ENCODE measurements around the gene GTPBP2.

Gene GTPBP2, protein sequence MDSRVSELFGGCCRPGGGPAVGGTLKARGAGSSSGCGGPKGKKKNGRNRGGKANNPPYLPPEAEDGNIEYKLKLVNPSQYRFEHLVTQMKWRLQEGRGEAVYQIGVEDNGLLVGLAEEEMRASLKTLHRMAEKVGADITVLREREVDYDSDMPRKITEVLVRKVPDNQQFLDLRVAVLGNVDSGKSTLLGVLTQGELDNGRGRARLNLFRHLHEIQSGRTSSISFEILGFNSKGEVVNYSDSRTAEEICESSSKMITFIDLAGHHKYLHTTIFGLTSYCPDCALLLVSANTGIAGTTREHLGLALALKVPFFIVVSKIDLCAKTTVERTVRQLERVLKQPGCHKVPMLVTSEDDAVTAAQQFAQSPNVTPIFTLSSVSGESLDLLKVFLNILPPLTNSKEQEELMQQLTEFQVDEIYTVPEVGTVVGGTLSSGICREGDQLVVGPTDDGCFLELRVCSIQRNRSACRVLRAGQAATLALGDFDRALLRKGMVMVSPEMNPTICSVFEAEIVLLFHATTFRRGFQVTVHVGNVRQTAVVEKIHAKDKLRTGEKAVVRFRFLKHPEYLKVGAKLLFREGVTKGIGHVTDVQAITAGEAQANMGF

DNA sequence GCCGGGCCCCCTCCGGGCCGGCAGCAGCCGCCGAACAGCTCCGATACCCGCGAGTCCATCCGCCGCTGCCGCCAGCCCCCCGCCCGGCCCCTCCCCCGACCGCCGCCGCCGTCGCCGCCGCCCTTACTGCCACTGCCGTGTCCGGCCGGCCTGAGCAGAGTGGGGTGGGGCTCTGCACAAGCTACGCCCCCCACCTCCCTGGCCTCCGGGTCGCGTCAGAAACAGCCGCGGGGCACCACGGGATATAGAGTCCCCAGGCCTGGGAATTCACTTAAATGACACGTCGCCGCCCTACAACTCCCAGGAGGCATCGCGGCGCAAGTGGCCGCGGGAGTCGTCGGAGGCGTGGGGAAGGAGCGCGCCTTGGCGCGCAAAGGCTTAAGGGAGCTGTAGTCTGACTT lies at the start of gene GTPBP2:
Gene GTPBP2, minus strand, starts transcription at position 161 of the 401 bp plus-strand sequence. Its CDS starts 102 bp downstream, at position 59.
- DNase-seq (ENCODE audit: low read depth in 2 of 2) = peak; percentile 98

DNA sequence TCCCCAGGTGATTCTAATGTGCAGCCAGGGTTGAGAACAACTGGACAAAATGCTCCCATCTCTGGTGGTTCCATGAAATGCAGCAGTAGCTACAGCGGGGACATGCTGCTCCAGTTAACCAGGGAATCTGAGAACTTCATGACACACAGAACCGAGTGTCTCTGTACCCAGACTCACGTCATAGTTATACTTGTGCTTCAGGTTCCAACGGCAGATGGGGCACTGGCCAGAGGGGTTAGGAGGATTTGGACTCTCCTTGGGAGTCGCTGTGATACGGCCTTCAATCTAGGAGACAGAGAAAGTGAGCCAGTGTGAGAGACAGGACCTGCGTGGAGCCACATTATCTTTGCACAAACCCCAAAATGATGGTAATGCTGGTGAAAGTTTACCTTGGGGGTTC lies 49.3 kb upstream of the GTPBP2 start:
- DNase-seq (ENCODE audit: low read depth in 2 of 2) = no peak

DNA sequence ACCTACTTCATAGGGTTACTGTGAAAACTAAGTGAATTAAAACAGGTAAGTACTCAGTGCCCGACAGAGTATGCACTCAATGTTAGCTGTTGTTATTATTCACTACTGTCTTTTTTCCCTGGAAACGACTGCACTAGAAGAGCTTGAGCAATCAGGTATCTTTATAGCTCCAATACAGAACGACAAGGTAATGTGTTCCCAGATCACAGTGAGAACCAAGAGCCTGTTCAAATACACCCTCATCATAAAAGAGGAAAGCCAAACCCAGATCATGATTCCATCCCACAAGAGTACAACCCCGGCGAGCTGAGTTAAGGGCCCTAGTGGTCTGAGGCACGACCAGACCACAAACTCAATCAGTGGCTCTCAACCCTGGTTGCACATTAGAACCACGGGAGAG lies 48.7 kb upstream of the GTPBP2 start:
- no peak for DNase-seq (ENCODE audit: low read depth in 2 of 2)

DNA sequence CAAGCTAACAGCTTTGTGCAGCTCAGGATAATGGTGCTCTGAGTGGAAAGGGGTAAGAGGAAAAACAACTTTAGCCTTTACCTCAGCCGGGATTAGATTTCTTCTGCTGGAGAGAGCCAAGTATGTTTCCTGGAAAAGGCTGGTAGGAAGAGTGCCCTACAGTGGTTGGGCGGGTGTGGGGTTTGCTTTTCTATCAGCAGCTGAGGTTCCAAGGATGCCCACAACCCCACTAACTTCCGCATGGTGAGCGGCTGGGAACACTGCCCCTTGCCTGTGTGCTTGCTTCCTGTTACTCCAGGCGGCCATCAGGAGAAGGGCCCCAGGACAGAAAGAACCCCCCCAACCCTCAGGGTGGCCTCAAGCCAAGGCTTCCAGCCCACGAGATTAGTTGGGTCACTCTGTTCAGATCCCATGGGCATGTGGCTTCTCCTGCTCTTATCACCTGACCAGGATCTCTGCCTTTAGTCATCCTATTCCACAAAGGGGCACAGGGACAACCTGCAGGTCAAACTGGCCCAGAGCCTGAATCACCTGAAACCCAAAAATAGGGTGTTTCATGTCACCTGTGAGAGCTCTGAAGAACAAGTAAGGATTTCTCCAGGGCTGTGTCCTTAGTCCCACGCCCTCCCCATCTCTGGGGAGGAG lies 48.0 kb upstream of the GTPBP2 start:
- DNase-seq (ENCODE audit: low read depth in 2 of 2) = no peak

DNA sequence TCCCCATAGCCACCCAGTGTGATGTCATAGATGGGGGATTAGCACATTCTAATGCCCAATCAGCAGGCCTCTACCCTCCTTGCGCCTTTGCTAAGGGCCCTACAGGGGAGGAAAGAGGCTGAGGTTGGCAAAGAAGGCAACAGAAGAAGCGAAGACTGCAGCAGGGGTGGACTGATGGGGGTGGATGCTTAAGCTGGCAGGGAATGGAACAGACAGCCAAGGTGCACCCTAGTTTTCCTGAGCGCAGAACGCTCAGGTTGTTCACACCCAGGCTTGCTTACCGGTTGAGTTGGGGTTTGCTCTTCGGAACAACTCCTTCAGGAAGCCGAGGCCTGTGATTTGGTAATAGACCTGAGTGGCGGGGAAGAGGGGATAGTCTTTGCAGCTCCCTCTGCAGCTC lies 45.9 kb upstream of the GTPBP2 start:
- DNase-seq (ENCODE audit: low read depth in 2 of 2) = no peak

DNA sequence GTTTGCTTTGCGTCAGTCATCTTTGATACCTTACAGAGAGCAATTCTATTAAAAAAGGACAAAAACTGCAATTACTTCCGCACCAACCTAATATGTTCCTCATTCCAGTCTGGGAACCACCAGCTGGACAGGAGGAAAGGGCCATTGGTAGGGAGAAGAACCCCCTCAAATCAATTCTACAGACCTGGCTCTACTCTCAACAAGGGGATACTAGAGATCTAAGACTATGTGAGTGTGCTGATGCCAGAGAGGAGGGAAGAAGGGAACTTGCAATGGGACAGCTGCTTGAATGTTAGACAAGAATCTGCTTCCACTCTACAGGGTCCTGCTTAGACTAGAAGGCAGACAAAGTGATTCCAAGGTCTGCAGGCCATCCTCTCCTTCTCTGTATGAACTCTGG lies 45.2 kb upstream of the GTPBP2 start:
- no peak for DNase-seq (ENCODE audit: low read depth in 2 of 2)

DNA sequence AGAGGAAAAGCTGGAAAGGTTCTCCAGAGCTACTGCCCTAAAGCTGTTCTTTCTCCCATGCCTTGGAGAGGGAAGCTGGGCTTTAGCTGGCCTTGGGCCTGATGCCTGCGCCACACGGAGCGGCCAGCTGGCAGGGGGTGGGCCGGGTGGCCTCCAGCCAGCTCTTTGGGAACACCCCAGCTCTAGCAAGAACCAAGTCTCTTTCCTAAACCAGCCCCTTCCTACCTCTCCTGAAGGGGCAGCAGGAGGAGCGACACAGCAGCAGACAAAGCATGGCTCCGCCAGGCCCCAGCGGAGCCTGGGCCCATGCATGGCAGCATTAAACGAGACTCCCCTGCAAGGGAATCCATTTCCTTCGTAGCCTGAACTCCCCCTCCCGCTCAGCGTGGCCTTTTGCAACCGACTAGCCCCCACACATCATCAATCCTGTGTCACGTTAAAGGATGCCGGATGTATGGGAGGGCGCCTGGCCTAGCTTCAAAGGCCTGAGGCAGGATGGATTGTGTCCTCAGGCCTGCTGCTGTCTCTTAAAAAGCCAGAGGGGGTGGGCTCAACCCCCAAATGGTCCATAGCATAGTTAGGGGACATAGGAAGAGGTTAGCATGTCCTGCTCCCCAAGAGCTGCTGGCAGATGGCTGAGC lies 44.5 kb upstream of the GTPBP2 start:
- no peak for DNase-seq (ENCODE audit: low read depth in 2 of 2)

DNA sequence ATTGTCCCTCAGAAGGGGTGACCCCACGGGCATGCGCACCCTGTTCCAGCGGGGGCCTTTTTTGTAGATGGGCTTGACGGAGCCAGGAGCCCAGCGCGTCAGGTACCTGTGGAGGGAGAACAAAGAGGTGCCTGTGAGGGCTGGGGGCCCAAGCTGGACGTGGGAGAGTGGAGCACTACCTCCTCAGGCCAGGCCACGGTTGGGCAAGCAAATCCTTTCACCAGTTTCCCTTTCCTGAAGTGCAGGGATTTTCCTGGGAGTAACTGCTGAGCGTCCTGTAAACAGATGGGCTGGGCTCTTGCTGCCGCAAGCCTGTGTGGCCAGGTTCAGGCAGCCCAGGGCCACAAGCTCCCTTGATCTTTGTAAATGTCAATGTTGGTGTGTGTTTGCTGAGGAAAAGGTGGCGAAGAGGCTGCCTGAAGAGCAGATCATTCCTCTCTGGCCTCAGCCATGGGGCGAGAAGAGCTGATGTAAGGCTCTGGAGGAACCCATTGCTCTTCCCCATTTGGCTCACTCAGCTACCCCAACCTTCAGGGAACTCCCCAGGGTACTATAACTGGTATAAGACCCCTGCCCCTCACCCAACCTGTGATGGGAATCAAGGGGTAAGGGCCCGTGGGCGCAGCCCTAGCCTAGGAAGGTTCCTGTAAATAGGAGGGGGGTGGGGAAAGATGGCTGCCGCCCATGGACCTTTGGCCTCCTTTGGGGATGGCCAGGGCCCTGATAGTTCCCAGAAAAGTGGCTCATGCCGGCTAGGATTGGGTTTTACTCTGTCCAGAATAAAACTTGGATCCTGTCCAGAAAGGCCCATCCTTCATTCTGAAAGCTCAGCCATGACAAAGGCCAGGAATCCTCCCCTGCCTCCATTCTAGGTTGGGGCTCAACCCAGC lies 43.0 kb upstream of the GTPBP2 start:
- no peak for DNase-seq (ENCODE audit: low read depth in 2 of 2)

DNA sequence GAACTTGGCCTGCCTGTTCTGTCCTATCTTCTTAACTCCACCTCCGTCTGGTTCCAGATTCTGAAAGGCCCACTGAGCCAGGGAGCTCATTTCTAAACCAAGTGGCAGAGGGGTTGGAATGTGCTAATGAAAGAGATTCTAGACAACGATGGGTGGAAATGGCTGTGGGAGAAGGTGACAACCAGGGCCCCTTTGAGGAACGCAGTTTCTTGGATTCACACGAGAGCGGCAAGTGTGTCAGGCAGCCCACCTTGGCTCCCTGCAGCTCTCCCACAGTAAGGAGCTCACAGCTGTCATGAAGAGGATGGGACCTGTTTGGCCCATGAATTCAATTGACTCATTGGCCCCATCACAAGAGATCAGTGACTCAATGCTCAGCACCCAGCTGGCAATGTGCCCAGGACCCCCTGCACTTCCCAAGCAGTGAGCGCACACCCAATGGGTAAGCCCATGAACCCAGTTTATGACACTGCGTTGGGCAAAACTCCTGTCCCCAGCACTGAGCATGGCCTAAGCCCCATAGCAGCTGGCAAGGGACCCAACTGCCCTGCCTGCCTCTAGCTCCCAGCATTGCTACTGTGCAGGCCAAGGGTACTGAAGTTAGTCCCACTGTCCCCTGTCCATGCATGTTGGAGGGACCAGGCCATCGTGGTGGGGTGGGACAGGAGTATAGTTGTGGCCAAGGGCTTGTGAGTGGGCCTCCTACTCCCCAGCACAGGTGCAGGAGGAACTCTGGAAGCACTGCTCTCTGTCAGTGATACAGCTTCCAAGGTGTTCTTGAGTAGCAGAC lies 42.1 kb upstream of the GTPBP2 start:
- DNase-seq (ENCODE audit: low read depth in 2 of 2) = no peak

DNA sequence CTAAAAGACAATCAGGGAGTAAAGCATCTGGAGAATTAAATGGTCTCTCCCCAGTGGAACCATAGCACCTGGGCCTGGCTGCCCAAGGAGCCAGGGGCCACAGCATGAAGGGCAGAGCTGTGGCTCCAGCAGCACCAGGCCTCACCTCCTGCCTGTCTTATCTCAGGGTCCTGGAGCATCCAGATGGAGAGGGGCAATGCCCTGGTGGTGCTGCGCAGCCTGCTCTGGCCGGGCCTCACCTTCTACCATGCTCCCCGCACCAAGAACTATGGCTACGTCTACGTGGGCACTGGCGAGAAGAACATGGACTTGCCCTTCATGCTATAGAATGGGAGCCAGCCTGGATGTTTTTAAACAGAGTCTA lies 41.5 kb upstream of the GTPBP2 start:
- no peak for DNase-seq (ENCODE audit: low read depth in 2 of 2)

DNA sequence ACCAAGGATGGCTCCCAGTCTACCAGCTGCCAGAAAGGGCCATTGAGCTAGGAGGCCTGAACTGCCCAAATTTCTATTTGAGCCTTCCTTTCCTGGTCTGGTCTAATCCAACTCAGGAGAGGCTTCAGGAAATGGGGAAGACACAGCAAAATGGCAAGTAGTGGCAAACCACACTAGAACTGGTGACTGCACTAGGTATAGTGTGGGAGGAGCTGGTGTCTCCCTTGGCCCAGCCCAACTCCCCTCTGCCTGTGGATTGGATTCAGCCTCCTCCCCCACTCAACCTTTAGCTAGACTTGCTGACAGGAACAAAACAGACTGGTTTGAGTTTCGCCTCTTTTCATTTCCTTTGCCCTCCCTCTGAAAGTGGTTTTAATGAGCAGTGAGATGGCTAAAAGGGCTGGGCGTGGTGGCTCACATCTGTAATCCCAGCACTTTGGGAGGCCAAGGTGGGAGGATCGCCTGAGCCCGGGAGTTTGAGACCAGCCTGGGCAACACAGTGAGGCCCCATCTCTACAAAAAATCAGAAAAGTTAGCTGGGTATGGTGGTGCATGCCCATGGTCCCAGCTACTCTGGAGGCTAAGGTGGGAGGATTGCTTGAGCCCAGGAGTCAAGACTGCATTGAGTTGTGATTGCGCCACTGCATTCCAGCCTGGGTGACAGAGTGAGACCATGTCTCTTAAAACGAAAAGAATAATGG lies 41.0 kb upstream of the GTPBP2 start:
- no peak for DNase-seq (ENCODE audit: low read depth in 2 of 2)

DNA sequence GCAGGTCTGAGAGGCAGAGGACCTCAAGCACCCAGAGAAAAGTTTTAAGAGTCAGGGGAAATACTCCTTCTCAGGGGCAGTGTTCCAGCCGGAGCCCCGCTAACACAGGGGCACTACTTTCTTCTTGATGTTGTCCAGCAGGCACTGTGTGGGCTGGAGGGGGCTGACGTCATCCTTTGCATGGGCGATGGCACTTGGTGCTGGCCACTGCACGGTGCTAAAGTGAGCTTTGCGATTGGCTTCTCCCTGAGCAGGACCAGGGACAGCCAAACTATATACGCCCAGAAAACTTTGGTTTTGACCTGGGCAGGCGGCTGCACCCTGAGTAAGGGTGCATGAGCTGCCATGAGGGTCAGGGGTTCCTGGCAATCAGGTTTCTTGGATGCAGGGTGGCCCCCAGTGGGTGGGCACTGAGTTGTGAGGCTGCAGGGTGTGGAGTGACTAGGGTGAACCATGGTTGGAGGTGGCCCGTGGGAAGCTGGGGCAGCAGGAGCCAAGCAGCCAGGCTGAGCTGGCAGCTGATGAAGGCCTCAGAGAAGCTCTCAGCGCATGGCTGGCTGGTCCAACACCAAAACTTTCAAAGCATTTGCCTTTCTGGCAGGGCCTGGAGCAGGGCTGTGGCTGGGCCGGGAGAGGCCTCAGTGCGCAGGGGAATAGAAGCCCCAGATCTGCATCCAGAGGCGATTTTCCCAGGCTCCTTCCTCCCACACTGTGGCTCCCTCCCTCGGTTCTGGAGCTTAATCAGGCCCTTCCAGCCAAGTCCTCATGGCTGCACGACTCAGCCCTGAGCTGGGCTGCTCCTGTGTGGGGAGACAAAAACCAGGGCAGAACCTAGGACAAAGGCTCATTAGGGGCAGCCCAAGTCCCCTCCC lies 40.2 kb upstream of the GTPBP2 start:
- no peak for DNase-seq (ENCODE audit: low read depth in 2 of 2)

DNA sequence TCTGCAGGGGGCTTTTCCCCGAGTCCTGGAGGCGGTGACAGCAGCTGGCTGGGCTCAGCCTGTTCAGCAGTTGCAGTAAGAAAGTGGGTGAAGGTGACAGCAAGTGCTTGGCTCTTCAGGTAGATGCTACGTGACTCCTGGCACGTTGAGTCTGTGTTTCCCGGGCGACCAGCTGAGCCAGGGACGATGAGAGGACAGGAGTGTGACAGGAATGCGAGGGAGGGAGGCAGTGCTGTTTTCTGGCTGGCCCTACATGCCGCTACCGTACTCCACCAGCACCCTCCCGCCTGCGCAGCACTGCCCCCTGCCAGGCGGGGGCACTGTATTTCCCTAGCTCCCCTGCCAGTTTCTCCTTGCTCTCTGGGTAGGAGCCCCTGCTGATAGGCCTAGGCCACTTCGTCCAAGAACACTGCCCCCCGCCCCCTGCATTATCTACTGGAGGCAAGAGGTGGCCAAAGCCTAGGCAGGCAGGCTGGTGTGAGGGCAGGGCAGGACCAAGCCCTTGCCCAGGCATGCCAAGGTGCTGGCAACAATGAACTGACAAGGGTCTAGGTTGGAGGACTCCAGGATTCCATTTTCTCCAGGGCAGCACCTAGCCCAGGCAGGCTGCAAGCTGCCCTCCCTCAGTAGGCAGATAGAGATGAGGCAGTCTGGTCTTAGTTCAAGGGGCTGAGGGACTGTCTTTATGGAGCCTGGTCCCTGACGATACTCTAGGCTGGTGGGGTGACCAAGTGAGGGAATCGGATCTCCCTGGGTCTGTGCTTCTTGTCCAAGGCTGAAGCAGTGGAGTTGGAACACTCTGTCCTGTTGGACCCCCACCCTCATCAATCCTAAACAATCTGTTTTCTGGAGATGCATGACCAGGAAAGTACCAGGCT lies 39.3 kb upstream of the GTPBP2 start:
- DNase-seq (ENCODE audit: low read depth in 2 of 2) = peak in 1 of 2 experiments; percentile 18

DNA sequence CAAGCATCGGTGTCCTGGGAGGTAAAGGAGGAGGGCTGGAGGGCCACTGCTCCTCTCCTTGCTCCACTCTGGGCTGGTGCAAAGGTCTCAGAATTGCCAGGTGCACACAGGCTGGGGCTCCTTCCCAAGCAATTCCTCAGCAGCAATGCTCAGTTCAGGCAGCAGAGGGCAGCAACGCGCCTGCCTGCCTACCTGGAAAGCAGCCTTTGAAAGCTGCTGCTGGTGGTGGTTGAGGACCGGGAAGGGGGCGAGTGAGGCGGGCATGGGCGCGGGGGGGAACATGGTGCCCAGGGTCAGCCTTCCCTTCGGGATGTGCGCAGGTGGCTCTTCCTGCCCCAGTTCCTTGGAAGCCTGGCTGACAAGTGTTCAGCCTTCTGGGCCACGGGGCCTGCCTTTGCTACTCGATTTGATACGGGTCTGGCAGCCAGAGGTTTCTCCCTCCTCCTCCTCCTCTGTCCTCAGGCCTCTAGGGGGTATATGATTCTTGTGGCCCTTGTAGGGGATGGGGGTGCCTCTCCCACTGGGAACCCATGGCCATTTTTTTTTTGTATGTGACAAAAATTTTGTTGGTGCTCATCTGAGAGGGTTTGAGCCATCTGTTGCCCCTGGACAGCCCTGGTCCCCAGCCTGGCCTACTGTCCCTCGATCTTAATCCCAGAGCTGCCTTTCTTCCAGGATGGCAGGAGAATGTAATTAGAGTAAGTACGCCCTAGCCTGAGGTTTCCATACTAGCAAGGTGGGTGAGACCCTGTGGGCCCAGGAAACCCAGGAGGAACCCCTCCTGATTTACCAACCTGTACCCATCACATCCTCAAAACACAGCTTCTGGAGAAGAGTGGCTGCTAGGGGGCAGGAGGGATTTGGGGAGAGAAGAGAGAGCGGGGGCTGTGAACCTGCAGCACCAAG lies 38.4 kb upstream of the GTPBP2 start:
- DNase-seq (ENCODE audit: low read depth in 2 of 2) = peak in 1 of 2 experiments; percentile 13

DNA sequence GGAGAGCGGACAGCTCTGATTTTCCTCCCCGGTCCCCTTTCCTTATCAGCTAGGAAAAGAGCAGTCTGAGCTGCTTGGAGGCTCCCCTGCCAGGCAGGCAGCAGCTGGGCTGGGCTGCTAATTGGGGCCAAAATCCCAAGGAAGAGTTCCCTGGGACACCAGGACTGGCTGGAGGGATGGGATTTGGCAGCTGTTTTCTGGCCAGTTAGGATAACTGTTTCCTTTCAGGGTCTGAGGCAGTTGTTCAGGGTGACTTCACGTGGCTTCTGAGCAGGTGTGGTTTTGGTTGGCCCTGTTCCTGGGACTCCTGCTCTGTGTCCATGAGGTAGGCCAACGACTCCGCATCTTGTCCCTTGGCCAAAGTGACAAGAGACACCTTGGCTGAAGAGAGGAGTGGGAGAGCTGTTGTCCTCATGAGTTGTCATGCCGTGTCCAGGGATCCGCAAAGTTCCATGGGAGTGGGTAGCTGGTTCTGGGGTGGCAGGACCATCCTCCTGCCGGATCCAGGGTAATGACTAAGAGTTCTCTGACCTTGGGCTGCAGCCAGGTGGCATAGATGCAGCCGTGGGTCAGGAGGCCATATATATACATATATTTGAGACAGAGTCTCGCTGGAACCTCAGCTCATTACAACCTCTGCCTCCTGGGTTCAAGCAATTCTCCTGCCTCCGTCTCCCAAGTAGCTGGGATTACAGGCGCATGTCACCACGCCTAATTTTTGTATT lies 37.3 kb upstream of the GTPBP2 start:
- DNase-seq (ENCODE audit: low read depth in 2 of 2) = no peak

DNA sequence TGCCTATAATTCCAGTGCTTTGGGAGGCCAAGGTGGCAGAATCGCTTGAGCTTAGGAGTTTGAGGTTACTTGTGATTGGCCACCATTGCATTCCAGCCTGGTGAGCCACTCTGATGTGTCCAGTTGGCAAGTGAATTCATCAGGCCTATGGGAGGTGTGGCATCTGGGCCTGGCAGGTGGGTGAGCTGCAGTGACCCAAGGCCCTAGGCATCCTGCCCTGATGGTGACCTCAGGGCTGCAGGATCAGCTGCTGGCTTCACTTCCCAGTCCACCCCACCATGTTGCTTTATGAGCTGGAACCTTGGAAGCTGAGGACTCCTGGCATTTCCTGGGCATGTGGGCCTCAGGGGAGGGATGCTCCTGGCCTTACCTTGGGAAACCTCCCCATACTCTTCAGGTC lies 36.3 kb upstream of the GTPBP2 start:
- no peak for DNase-seq (ENCODE audit: low read depth in 2 of 2)

Data from fibroblast of skin of left biceps (primary cell).